Measurements from ENCODE around the gene IQSEC1.

The IQSEC1 gene

GRCh38 chr3:12909710-12910109 is 163.5 kb downstream of the IQSEC1 start:
- no peak for DNase-seq (ENCODE audit: low read depth in 2 of 2)

- no peak for DNase-seq (ENCODE audit: low read depth in 2 of 2)
Observed at GRCh38 chr3:12908859-12909258, 164.4 kb downstream of the IQSEC1 start.

- no peak for DNase-seq (ENCODE audit: low read depth in 2 of 2)
Observed at GRCh38 chr3:12908136-12908730, 165.0 kb downstream of the IQSEC1 start.

GRCh38 chr3:12907729-12908128 is 165.5 kb downstream of the IQSEC1 start:
- DNase-seq (ENCODE audit: low read depth in 2 of 2): no peak

GRCh38 chr3:12907296-12907695 is 165.9 kb downstream of the IQSEC1 start:
- no peak for DNase-seq (ENCODE audit: low read depth in 2 of 2)

GRCh38 chr3:12906916-12907290 is 166.3 kb downstream of the IQSEC1 start:
- DNase-seq (ENCODE audit: low read depth in 2 of 2): no peak

GRCh38 chr3:12906141-12906915 is 166.9 kb downstream of the IQSEC1 start:
- no peak for DNase-seq (ENCODE audit: low read depth in 2 of 2)

- no peak for DNase-seq (ENCODE audit: low read depth in 2 of 2)
Observed at GRCh38 chr3:12905316-12906071, 167.7 kb downstream of the IQSEC1 start.

- no peak for DNase-seq (ENCODE audit: low read depth in 2 of 2)
Observed at GRCh38 chr3:12904951-12905315, 168.3 kb downstream of the IQSEC1 start.

- no peak for DNase-seq (ENCODE audit: low read depth in 2 of 2)
Observed at GRCh38 chr3:12903881-12904280, 169.3 kb downstream of the IQSEC1 start.

GRCh38 chr3:12903000-12903800 is 170.0 kb downstream of the IQSEC1 start:
- no peak for DNase-seq (ENCODE audit: low read depth in 2 of 2)

- DNase-seq (ENCODE audit: low read depth in 2 of 2): no peak
Observed at GRCh38 chr3:12902181-12902999, 170.8 kb downstream of the IQSEC1 start.

- no peak for DNase-seq (ENCODE audit: low read depth in 2 of 2)
Observed at GRCh38 chr3:12901623-12902045, 171.6 kb downstream of the IQSEC1 start.

- DNase-seq (ENCODE audit: low read depth in 2 of 2): no peak
Observed at GRCh38 chr3:12900885-12901411, 172.3 kb downstream of the IQSEC1 start.

GRCh38 chr3:12898965-12899755 is 174.1 kb downstream of the IQSEC1 start:
- no peak for DNase-seq (ENCODE audit: low read depth in 2 of 2)

- no peak for DNase-seq (ENCODE audit: low read depth in 2 of 2)
Observed at GRCh38 chr3:12898290-12898964, 174.8 kb downstream of the IQSEC1 start.

GRCh38 chr3:12897381-12898289 is 175.6 kb downstream of the IQSEC1 start:
- no peak for DNase-seq (ENCODE audit: low read depth in 2 of 2)
